Stimulated activated CD8-positive, alpha-beta memory T cell treated with anti-CD3 and anti-CD28 coated beads, Interleukin-15, amount 100 ng/mL, for 4 hours (primary cell): ENCODE results near the gene CACNG8.
"Not testable (repeated sequence)": the region's sequence is repeated elsewhere in the genome, so short reads cannot be mapped to it uniquely, and the experiment has no call there.

Source experiments
- DNase-seq, 2 donors: peaks; one replicate each; pipeline ENCODE4 v3.0.0-alpha.2; 2020; ENCODE audit warnings: low read depth in 2 of 2

The CACNG8 gene

GRCh38 chr19:54035215-54036178 is 72.8 kb downstream of the CACNG8 start:
- no peak for DNase-seq

GRCh38 chr19:54036542-54036941 is 73.8 kb downstream of the CACNG8 start:
- not testable (repeated sequence) for DNase-seq
